BLaER1 treated with 17β-estradiol and CSF1 and Interleukin-3, amounts not matched to agents 10 nM and 100 nM (cell line): Measurements from ENCODE around the gene TRIM67.
"Not testable (repeated sequence)": the region's sequence is repeated elsewhere in the genome, so short reads cannot be mapped to it uniquely, and the experiment has no call there.

Source experiments
- H3K27ac ChIP-seq, 11 experiments: shearing (Covaris generic); formaldehyde crosslinking; 2 replicates each; pipeline ENCODE4 v1.8.1; 2022
- H3K27me3 ChIP-seq, 11 experiments: shearing (Covaris generic); formaldehyde crosslinking; 2 replicates each; pipeline ENCODE4 v1.8.1; 2022
- H3K36me3 ChIP-seq, 11 experiments: shearing (Covaris generic); formaldehyde crosslinking; 2 replicates each; pipeline ENCODE4 v1.8.1; 2022
- H3K4me1 ChIP-seq, 10 experiments: shearing (Covaris generic); formaldehyde crosslinking; 2 replicates each; pipeline ENCODE4 v1.8.1; 2022
- H3K4me2 ChIP-seq, 11 experiments: shearing (Covaris generic); formaldehyde crosslinking; 2 replicates each; pipeline ENCODE4 v1.8.1; 2022
- H3K4me3 ChIP-seq, 10 experiments: shearing (Covaris generic); formaldehyde crosslinking; 2 replicates each; pipeline ENCODE4 v1.8.1; 2022
- H3K9ac ChIP-seq, 11 experiments: shearing (Covaris generic); formaldehyde crosslinking; 2 replicates each; pipeline ENCODE4 v1.8.1; 2022
- H3K9me3 ChIP-seq, 11 experiments: shearing (Covaris generic); formaldehyde crosslinking; replicated peaks in 1 of 11; 2 replicates each; pipeline ENCODE4 v1.8.1; 2022
- H4K20me1 ChIP-seq, 11 experiments: shearing (Covaris generic); formaldehyde crosslinking; 2 replicates each; pipeline ENCODE4 v1.8.1; 2022
- Cebpa-rat ChIP-seq, 11 experiments: shearing (Covaris generic); IDR thresholded peaks; 2 replicates each; pipeline ENCODE4 v1.8.1; 2022

The TRIM67 gene

DNA sequence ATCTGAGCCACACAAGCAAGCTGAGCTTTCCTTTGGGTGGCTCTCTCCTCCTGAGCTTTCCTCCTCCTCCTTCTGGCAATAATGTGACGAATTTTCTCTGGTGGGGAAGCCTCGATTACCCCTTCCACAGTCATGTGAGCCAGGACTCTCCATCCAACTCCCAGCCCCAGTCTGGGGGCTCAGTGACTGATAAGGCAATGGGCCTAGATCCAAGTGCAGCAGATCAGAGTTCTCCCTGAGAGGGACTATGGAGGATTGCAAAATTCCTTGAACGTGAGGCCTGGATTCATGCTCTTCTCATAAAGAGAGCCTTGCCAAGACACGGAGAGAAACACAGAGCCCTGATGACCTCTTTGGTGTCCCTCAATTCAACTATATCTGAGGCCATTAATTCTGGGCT, 31.3 kb upstream of the TRIM67 start:
- no peaks in the 10 kb centered on the region for H4K20me1 ChIP-seq
- H3K9me3 ChIP-seq = peaks cover 0 to 12% (median 4%) of the 10 kb centered on the region in 11 experiments; a peak in 11 of 22 replicates
- no peaks in the 10 kb centered on the region for H3K36me3 ChIP-seq
- no peaks in the 10 kb centered on the region for H3K27me3 ChIP-seq
- TF ChIP-seq Cebpa-rat (IDR thresholded peaks at IDR 0.05) = no peak
- H3K27ac ChIP-seq = no peak overlapping the region
- H3K4me3 ChIP-seq = no peak overlapping the region
- no peak overlapping the region for H3K9ac ChIP-seq
- no peaks in the 10 kb centered on the region for H3K4me1 ChIP-seq
- no peak overlapping the region for H3K4me2 ChIP-seq

DNA sequence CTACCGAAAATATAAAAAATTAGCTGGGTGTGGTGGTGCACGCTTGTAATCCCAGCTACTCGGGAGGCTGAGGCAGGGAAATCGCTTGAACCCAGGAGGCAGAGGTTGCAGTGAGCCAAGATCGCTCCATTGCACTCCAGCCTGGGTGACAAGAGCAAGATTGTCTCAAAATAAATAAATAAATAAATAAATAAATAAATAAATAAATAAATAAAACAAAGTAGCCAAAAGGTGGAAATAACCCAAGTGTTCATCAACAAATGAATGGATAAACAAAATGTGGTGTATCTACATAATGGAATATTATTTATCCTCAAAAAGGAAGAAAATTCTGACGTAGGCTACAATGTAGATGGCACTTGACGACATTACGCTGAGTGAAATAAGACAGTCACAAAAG, 29.3 kb upstream of the TRIM67 start:
- H3K9me3 ChIP-seq, H3K9ac ChIP-seq, H3K4me3 ChIP-seq, H3K36me3 ChIP-seq, H3K27ac ChIP-seq, H3K4me1 ChIP-seq, H3K4me2 ChIP-seq, H3K27me3 ChIP-seq, H4K20me1 ChIP-seq: not testable (repeated sequence)

DNA sequence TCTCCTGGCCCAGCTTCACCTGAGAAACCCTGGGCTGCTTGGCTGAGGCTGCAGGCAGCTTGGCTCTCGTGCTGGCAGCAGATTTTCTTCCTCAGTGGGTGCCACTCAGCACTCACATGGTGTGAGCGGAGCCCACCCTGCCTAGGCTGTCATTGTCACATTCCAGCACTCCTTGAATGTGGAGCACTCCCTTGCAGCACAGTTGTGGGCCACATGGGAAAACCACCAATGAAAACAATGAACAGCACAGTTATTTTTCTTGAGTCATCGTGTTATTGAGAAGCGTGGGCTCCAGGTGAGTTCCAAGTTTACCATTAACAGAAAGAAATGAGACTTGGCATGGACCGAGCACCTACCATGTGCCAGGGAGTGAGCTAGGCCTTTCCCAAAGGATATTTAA, 27.2 kb upstream of the TRIM67 start:
- H3K4me1 ChIP-seq = peaks cover 6 to 14% (median 9%) of the 10 kb centered on the region in 10 experiments; a peak in 17 of 20 replicates
- H4K20me1 ChIP-seq = no peaks in the 10 kb centered on the region
- no peak for TF ChIP-seq Cebpa-rat (IDR thresholded peaks at IDR 0.05)
- H3K4me3 ChIP-seq = no peak overlapping the region
- no peaks in the 10 kb centered on the region for H3K36me3 ChIP-seq
- H3K9ac ChIP-seq = no peak overlapping the region
- H3K27ac ChIP-seq = no peak overlapping the region
- no peaks in the 10 kb centered on the region for H3K27me3 ChIP-seq
- H3K9me3 ChIP-seq = no peaks in the 10 kb centered on the region; a peak in 1 of 22 replicates
- no peak overlapping the region for H3K4me2 ChIP-seq

DNA sequence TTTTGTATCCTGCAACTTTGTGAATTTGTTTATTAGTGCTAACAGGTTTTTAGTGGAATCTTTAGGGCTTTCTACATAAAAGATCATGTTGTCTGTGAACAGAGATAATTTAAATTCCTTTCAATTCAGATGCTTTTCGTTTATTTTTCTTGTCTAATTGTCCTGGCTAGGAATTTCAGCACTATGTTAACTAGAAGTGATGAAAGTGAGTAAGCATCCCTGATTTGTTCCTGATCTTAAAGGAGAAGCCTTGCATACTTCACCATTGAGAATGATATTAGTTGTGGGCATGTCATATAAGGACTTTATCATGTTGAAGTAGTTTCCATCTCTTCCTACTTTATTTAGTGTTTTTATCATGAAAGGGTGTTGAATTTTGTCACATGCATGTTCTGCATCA, 23.6 kb upstream of the TRIM67 start:
- H3K36me3 ChIP-seq = no peaks in the 10 kb centered on the region
- no peak for TF ChIP-seq Cebpa-rat (IDR thresholded peaks at IDR 0.05)
- H3K27me3 ChIP-seq = no peaks in the 10 kb centered on the region
- H3K4me1 ChIP-seq = peaks cover 6 to 32% (median 11%) of the 10 kb centered on the region in 10 experiments; a peak in 17 of 20 replicates
- no peak overlapping the region for H3K4me3 ChIP-seq
- peaks cover 0 to 11% (median 7%) of the 10 kb centered on the region in 11 experiments; a peak in 12 of 22 replicates for H3K9me3 ChIP-seq
- H3K4me2 ChIP-seq = peak overlapping the region in 3 of 11 experiments; percentile 63 to 74 (median 64); a peak in 1 of 22 replicates
- no peak overlapping the region for H3K9ac ChIP-seq
- no peak overlapping the region for H3K27ac ChIP-seq
- no peaks in the 10 kb centered on the region for H4K20me1 ChIP-seq

GRCh38 chr1:231139125-231139649, 22.7 kb upstream of the TRIM67 start:
- H3K27ac ChIP-seq = peak overlapping the region in 1 of 11 experiments; percentile 45; a peak in 1 of 22 replicates
- H3K4me1 ChIP-seq = peaks cover 6 to 32% (median 11%) of the 10 kb centered on the region in 10 experiments; a peak in 17 of 20 replicates
- H3K9me3 ChIP-seq = peaks cover 0 to 11% (median 7%) of the 10 kb centered on the region in 11 experiments; a peak in 12 of 22 replicates
- no peaks in the 10 kb centered on the region for H4K20me1 ChIP-seq
- peak overlapping the region in 10 of 11 experiments; percentile 3 to 74 (median 36); a peak in 18 of 22 replicates for H3K4me2 ChIP-seq
- H3K27me3 ChIP-seq = no peaks in the 10 kb centered on the region
- no peak overlapping the region for H3K9ac ChIP-seq
- no peaks in the 10 kb centered on the region for H3K36me3 ChIP-seq
- no peak overlapping the region for H3K4me3 ChIP-seq
- no peak for TF ChIP-seq Cebpa-rat (IDR thresholded peaks at IDR 0.05)

DNA sequence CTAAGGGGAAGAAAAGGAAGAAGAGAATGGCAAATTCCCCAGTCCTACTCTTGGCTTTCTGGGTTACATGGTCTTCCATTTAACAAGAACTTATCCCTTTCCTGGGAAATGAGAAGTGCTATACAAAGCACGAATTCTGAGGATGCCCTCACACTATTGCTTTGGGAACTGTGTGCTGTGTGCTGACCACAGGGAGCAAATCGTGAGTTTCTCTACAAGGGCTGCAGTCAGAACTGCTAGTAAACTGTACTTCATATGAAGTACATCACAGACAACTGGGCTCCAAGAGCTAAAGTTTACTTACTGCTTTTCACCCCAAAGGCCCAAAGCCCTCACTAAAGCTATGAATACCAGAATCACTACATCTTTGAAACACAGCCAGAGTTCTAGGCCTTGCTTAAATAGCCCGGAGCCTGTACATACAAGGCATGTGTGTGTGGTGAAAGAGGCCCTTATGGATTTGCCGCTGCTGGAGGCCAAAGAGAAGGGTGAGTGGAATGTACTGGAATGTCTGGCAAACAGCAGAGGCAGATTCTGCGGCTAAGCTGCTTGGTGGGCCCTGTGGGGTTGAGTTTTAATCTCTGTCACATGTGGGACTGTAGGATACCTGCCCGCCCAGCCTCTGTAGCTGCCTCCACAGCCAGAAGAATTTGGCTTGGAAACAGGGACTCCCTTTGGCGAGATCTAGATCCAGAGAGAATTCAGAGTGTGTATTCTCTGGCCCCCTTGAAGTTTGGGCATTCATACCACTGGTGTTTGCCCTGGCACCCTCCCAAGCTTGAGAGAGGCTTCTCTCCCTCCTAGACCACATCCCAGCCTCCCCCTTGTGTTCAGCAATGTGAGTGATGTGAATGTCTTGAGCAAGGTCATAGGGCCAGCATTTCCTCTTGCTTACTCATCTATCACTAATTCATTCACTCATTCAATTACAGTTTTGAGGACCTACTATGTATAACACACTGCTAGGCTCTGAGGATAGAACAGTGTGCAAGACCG, 21.9 kb upstream of the TRIM67 start:
- no peak for TF ChIP-seq Cebpa-rat (IDR thresholded peaks at IDR 0.05)
- Histone ChIP-seq H3K4me2 (peak overlapping the region in 9 of 11 experiments; percentile 3 to 74 (median 37); a peak in 16 of 22 replicates), H3K4me1 (peaks cover 6 to 32% (median 11%) of the 10 kb centered on the region in 10 experiments; a peak in 17 of 20 replicates), H3K9me3 (peaks cover 0 to 11% (median 7%) of the 10 kb centered on the region in 11 experiments; a peak in 12 of 22 replicates), H3K27me3 (no peaks in the 10 kb centered on the region), H3K27ac (peak overlapping the region in 2 of 11 experiments; percentile 6 to 45; a peak in 1 of 22 replicates), H4K20me1 (no peaks in the 10 kb centered on the region), H3K4me3 (no peak overlapping the region), H3K9ac (no peak overlapping the region), H3K36me3 (no peaks in the 10 kb centered on the region)

GRCh38 chr1:231144416-231145193, 17.3 kb upstream of the TRIM67 start:
- TF ChIP-seq Cebpa-rat (IDR thresholded peaks at IDR 0.05) = no peak
- H3K4me1 ChIP-seq = peaks cover 0 to 19% (median 2%) of the 10 kb centered on the region in 10 experiments; a peak in 13 of 20 replicates
- no peak overlapping the region for H3K27ac ChIP-seq
- no peak overlapping the region for H3K9ac ChIP-seq
- 0 out of 22 replicates have a peak overlapping the region, but pooled peaks of 1 of the 11 experiments have one; percentile 22 for H3K4me2 ChIP-seq
- H4K20me1 ChIP-seq = no peaks in the 10 kb centered on the region
- no peaks in the 10 kb centered on the region for H3K27me3 ChIP-seq
- H3K36me3 ChIP-seq = no peaks in the 10 kb centered on the region
- no peak overlapping the region for H3K4me3 ChIP-seq
- H3K9me3 ChIP-seq = peaks cover 0 to 11% (median 9%) of the 10 kb centered on the region in 11 experiments; a peak in 12 of 22 replicates

GRCh38 chr1:231147896-231148295, 14.0 kb upstream of the TRIM67 start:
- TF ChIP-seq Cebpa-rat (IDR thresholded peaks at IDR 0.05) = no peak
- Histone ChIP-seq H3K4me3 (no peak overlapping the region), H3K27me3 (no peaks in the 10 kb centered on the region), H3K9me3 (peaks cover 30 to 38% (median 31%) of the 10 kb centered on the region in 11 experiments), H3K36me3 (0 out of 22 replicates have a peak, but pooled peaks cover 0 to 6% (median 0%) of the 10 kb centered on the region in 11 experiments), H3K4me1 (no peaks in the 10 kb centered on the region), H4K20me1 (no peaks in the 10 kb centered on the region), H3K4me2 (no peak overlapping the region), H3K9ac (no peak overlapping the region), H3K27ac (no peak overlapping the region)
